HepG2 (cell line): ENCODE data around the gene RBM19. TPM values are rescaled to one million over a fixed set of nuclear protein-coding genes. Genes with fewer than 3 reads are reported as not detected.

Experiments used
- CTCF ChIP-seq: sonication (generic); formaldehyde crosslinking; IDR thresholded peaks from 2 replicates; pipeline ENCODE4 v1.5.0; 2020; ENCODE audit warnings: mild to moderate bottlenecking, missing genetic modification reagents, moderate library complexity
- E2F5 ChIP-seq: sonication (generic); formaldehyde crosslinking; conservative IDR thresholded peaks from 2 replicates; pipeline ENCODE4 v1.4.0; 2020; ENCODE audit warnings: missing genetic modification reagents
- ERF ChIP-seq: IDR thresholded peaks from 2 replicates; pipeline ENCODE4 v1.6.1; 2018; ENCODE audit warnings: missing biosample characterization, missing genetic modification reagents
- FOXA3 ChIP-seq: IDR thresholded peaks from 2 replicates; pipeline ENCODE4 v1.6.1; 2016; ENCODE audit warnings: missing genetic modification reagents, missing compliant biosample characterization
- HMGXB3 ChIP-seq: sonication (generic); formaldehyde crosslinking; IDR thresholded peaks from 2 replicates; pipeline ENCODE4 v1.4.0; 2020; ENCODE audit warnings: missing genetic modification reagents, borderline replicate concordance
- KDM4B ChIP-seq: sonication (generic); formaldehyde crosslinking; IDR thresholded peaks from 2 replicates; pipeline ENCODE4 v1.4.0; 2020; ENCODE audit warnings: missing genetic modification reagents
- KDM6A ChIP-seq: IDR thresholded peaks from 2 replicates; pipeline ENCODE4 v1.6.1; 2016; ENCODE audit warnings: low read depth
- KLF12 ChIP-seq: sonication (generic); formaldehyde crosslinking; IDR thresholded peaks from 2 replicates; pipeline ENCODE4 v1.4.0; 2020; ENCODE audit warnings: missing genetic modification reagents, borderline replicate concordance
- NKX3-1 ChIP-seq: sonication (generic); formaldehyde crosslinking; IDR thresholded peaks from 2 replicates; pipeline ENCODE4 v1.5.0; 2020; ENCODE audit warnings: missing genetic modification reagents
- PITX1 ChIP-seq: sonication (generic); formaldehyde crosslinking; IDR thresholded peaks from 2 replicates; pipeline ENCODE4 v1.5.1; 2020; ENCODE audit warnings: mild to moderate bottlenecking, missing genetic modification reagents
- RBFOX2 ChIP-seq: fragments of 200-400 bp; formaldehyde crosslinking; IDR thresholded peaks from 2 replicates; pipeline ENCODE4 v1.6.1; 2017; ENCODE audit warnings: low read depth, mild to moderate bottlenecking, low read length
- TSC22D2 ChIP-seq: sonication (generic); formaldehyde crosslinking; IDR thresholded peaks from 2 replicates; pipeline ENCODE4 v1.5.1; 2020; ENCODE audit warnings: missing genetic modification reagents, mild to moderate bottlenecking, borderline replicate concordance
- ZEB1 ChIP-seq: IDR thresholded peaks from 2 replicates; pipeline ENCODE4 v1.6.1; 2012; ENCODE audit warnings: mild to moderate bottlenecking, low read depth, inconsistent platforms; ENCODE audit not compliant: insufficient replicate concordance
- ZNF160 ChIP-seq: sonication (generic); formaldehyde crosslinking; IDR thresholded peaks from 2 replicates; pipeline ENCODE4 v1.8.0; 2022; ENCODE audit warnings: mild to moderate bottlenecking, inconsistent platforms, missing genetic modification reagents
- ZNF337 ChIP-seq: sonication (generic); formaldehyde crosslinking; IDR thresholded peaks from 2 replicates; pipeline ENCODE4 v1.5.1; 2020; ENCODE audit warnings: missing genetic modification reagents, low read depth, mild to moderate bottlenecking, borderline replicate concordance
- ZNF34 ChIP-seq: sonication (generic); formaldehyde crosslinking; IDR thresholded peaks from 2 replicates; pipeline ENCODE4 v1.4.0; 2020; ENCODE audit warnings: mild to moderate bottlenecking, missing genetic modification reagents, borderline replicate concordance
- ZNF577 ChIP-seq: sonication (generic); formaldehyde crosslinking; IDR thresholded peaks from 2 replicates; pipeline ENCODE4 v1.4.0; 2020; ENCODE audit warnings: mild to moderate bottlenecking, low read depth, missing genetic modification reagents, borderline replicate concordance
- ZNF776 ChIP-seq: sonication (generic); formaldehyde crosslinking; IDR thresholded peaks from 2 replicates; pipeline ENCODE4 v1.4.0; 2020; ENCODE audit warnings: mild to moderate bottlenecking, missing genetic modification reagents
- polyA plus RNA-seq, 8 experiments: library from polyadenylated mRNA; depleted of rRNA in 3 of 8; stranded (reverse) in 7 of 8; unstranded in 1 of 8; fragments of >200 nt; fragmentation: Illumina TruSeq in 4 of 8; extraction: Trizol in 4 of 8; gene quantifications; 2 replicates each; pipeline versions ENCODE4 v1.2.1 to v1.2.3, GENCODE V29; 2011 to 2016; ENCODE audit warnings: low read depth in 4 of 8, missing spikeins in 1 of 8, mixed read lengths in 1 of 8; ENCODE audit not compliant: insufficient read depth in 1 of 8
- total RNA-seq, 5 experiments: library from RNA; depleted of rRNA; stranded (reverse); fragments of >200 nt; fragmentation: Illumina TruSeq; extraction: Trizol; gene quantifications; 2 replicates each; pipeline ENCODE4 v1.2.3, GENCODE V29; 2016; ENCODE audit warnings: low read depth in 1 of 5
- TF ChIP-seq, protein P1 (sequence below): conservative IDR thresholded peaks from 2 replicates; pipeline ENCODE4 v1.6.1; 2018; ENCODE audit warnings: missing genetic modification reagents
- TF ChIP-seq, protein P2 (sequence below): IDR thresholded peaks from 2 replicates; pipeline ENCODE4 v1.6.1; 2016; ENCODE audit warnings: low read depth

The RBM19 gene
- total and polyA plus RNA-seq, 2 of the 13 experiments (the other 11 are each of a cell fraction or from before 2014, with no cell fraction given), result 19.3 to 32.2 TPM

- TF ChIP-seq KLF12 (CRISPR knock-in tag) (no peak), KDM4B (CRISPR knock-in tag) (no peak), ZNF34 (CRISPR knock-in tag) (no peak), CTCF (CRISPR knock-in tag) (no peak), ZNF337 (no peak), RBFOX2 (no peak), E2F5 (no peak), TSC22D2 (CRISPR knock-in tag) (peak; percentile 33; the same call in 1 of the 2 replicates), ZNF776 (CRISPR knock-in tag) (no peak), ERF (CRISPR knock-in tag) (no peak), FOXA3 (CRISPR knock-in tag) (peak; percentile 6; the same call in 1 of the 2 replicates), ZEB1 (no peak), KDM6A (0 out of 2 replicates have a peak, but pooled peaks have one; percentile 24), ZNF160 (CRISPR knock-in tag) (no peak), PITX1 (CRISPR knock-in tag) (no peak), ZNF577 (CRISPR knock-in tag) (no peak), NKX3-1 (CRISPR knock-in tag) (no peak), HMGXB3 (no peak)
- TF ChIP-seq, protein P1, sequence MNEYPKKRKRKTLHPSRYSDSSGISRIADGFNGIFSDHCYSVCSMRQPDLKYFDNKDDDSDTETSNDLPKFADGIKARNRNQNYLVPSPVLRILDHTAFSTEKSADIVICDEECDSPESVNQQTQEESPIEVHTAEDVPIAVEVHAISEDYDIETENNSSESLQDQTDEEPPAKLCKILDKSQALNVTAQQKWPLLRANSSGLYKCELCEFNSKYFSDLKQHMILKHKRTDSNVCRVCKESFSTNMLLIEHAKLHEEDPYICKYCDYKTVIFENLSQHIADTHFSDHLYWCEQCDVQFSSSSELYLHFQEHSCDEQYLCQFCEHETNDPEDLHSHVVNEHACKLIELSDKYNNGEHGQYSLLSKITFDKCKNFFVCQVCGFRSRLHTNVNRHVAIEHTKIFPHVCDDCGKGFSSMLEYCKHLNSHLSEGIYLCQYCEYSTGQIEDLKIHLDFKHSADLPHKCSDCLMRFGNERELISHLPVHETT, result no peak
- TF ChIP-seq, protein P2, sequence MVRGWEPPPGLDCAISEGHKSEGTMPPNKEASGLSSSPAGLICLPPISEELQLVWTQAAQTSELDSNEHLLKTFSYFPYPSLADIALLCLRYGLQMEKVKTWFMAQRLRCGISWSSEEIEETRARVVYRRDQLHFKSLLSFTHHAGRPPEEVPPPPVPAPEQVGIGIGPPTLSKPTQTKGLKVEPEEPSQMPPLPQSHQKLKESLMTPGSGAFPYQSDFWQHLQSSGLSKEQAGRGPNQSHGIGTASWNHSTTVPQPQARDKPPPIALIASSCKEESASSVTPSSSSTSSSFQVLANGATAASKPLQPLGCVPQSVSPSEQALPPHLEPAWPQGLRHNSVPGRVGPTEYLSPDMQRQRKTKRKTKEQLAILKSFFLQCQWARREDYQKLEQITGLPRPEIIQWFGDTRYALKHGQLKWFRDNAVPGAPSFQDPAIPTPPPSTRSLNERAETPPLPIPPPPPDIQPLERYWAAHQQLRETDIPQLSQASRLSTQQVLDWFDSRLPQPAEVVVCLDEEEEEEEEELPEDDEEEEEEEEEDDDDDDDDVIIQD (CRISPR knock-in tag), result peak; percentile 39
These were observed 157.8 kb downstream of the RBM19 start (continued) for GRCh38 chr12:113808095-113808951.
